ENCODE results near the gene DHRS4L2. TPM values are rescaled to one million over a fixed set of nuclear protein-coding genes. Genes with fewer than 3 reads are reported as not detected.

The DHRS4L2 gene
- total and polyA plus RNA-seq, 2 donors (not counting 3 experiments of a cell fraction or from before 2014, with no cell fraction given) = 18.2 to 18.5 TPM

DNA sequence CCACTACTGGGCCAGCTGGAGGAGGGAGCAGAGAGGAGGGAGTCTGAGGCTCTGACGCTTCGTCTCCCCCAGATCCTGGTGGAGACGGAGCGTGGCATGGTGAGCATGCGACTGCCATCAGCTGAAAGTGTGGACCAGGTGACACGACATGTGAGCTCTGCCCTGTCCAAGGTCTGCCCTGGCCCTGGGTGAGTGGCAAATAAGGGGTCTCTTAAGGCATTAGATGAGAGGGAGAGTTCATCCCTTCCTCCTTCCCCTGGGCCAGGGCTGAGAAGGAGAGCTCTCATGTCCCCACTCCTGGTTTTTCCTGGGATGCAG, 65.6 kb downstream of the DHRS4L2 start:
- Histone ChIP-seq H3K9me1 (replicated peaks; ENCODE audit: control insufficient read depth, extremely low read depth, insufficient read depth, low read length) (no peaks in the 10 kb centered on the region), H4K20me1 (replicated peaks; ENCODE audit: control insufficient read depth, extremely low read depth, insufficient read depth, low read length) (no peaks in the 10 kb centered on the region), H2AFZ (ENCODE audit: low read depth, low read length) (no peak overlapping the region), H3K4me2 (ENCODE audit: insufficient read depth, low read length) (no peak overlapping the region), H3K27ac (ENCODE audit: insufficient read depth, low read depth, low read length) (no peak overlapping the region), H3K27me3 (ENCODE audit: control insufficient read depth in 2 of 2, insufficient read depth in 2 of 2, low read length in 2 of 2) (peaks cover 2 to 12% of the 10 kb centered on the region in 2 experiments), H3K9me3 (replicated peaks; ENCODE audit: control insufficient read depth, insufficient read depth, low read length) (no peaks in the 10 kb centered on the region), H3K79me2 (ENCODE audit: control insufficient read depth, insufficient read depth, low read length) (no peaks in the 10 kb centered on the region), H3K4me3 (replicated peaks in 1 of 3; ENCODE audit: insufficient read depth in 1 of 3, low read depth in 1 of 3, low read length in 3 of 3) (no peak overlapping the region), H3K36me3 (ENCODE audit: control insufficient read depth in 2 of 2, extremely low read depth in 1 of 2, insufficient read depth in 2 of 2, low read length in 2 of 2) (no peaks in the 10 kb centered on the region), H3K9ac (replicated peaks; ENCODE audit: extremely low read depth, insufficient read depth, low read length) (no peak overlapping the region), H3K4me1 (ENCODE audit: control insufficient read depth, extremely low read depth, insufficient read depth, low read length) (peaks cover 12% of the 10 kb centered on the region)
- ChIA-PET POLR2A (interaction anchor here (0.6 kb wide), 1 partner anchor 273 kb away, joined by 5 read pairs; no protein-coding TSS in a partner anchor), CTCF (interaction anchor here (0.7 to 9.5 kb wide), 8 partner anchors 8 to 107 kb away, joined by 3 to 420 read pairs (median 3); partner anchors contain the start of genes DCAF11, IRF9, NRL and PCK2)
- dilution Hi-C loops (cut with MboI; ENCODE audit: extremely low pct_ligation_motif_present, low sequenced_read_pairs) (no loop called here), intact Hi-C loops (cut with micrococcal nuclease) (no loop called here)
- BruUV-seq (replicated peaks) = no TSS peak
- TF ChIP-seq, protein P1, sequence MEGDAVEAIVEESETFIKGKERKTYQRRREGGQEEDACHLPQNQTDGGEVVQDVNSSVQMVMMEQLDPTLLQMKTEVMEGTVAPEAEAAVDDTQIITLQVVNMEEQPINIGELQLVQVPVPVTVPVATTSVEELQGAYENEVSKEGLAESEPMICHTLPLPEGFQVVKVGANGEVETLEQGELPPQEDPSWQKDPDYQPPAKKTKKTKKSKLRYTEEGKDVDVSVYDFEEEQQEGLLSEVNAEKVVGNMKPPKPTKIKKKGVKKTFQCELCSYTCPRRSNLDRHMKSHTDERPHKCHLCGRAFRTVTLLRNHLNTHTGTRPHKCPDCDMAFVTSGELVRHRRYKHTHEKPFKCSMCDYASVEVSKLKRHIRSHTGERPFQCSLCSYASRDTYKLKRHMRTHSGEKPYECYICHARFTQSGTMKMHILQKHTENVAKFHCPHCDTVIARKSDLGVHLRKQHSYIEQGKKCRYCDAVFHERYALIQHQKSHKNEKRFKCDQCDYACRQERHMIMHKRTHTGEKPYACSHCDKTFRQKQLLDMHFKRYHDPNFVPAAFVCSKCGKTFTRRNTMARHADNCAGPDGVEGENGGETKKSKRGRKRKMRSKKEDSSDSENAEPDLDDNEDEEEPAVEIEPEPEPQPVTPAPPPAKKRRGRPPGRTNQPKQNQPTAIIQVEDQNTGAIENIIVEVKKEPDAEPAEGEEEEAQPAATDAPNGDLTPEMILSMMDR (IDR thresholded peaks at IDR 0.05; ENCODE audit: extremely low read depth in 1 of 2, insufficient read depth in 1 of 2, low read depth in 1 of 2, low read length in 2 of 2) = no peak
- TF ChIP-seq, protein P2, sequence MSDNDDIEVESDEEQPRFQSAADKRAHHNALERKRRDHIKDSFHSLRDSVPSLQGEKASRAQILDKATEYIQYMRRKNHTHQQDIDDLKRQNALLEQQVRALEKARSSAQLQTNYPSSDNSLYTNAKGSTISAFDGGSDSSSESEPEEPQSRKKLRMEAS (IDR thresholded peaks at IDR 0.05; ENCODE audit: insufficient read depth, insufficient read length) = no peak
- TF ChIP-seq MYC (IDR thresholded peaks at IDR 0.05; ENCODE audit: low read depth, low read length) (no peak), EZH2 (IDR thresholded peaks at IDR 0.05; ENCODE audit: borderline replicate concordance, low read depth, low read length, severe bottlenecking) (no peak), POLR2A (IDR thresholded peaks at IDR 0.05; ENCODE audit: low read depth, low read length) (no peak), FOS (IDR thresholded peaks at IDR 0.05; ENCODE audit: borderline replicate concordance, insufficient read depth, low read length) (no peak), GATA2 (IDR thresholded peaks at IDR 0.05; ENCODE audit: insufficient read depth, insufficient read length, low read depth, low read length) (no peak), JUN (IDR thresholded peaks at IDR 0.05; ENCODE audit: borderline replicate concordance, insufficient read depth, insufficient read length, low read depth) (no peak), POLR2AphosphoS5 (IDR thresholded peaks at IDR 0.05; ENCODE audit: insufficient read depth, low read depth, low read length) (no peak)
- no peak for DNase-seq (ENCODE audit: low read depth, low spot score)
- FAIRE-seq = no peak
